Activated CD4-positive, CD25-positive, alpha-beta regulatory T cell treated with anti-CD3 and anti-CD28 coated beads, Interleukin-2, amount 50 U/mL, for 72 hours (primary cell): Measurements from ENCODE around the gene FBXW8.

Experiments used
- DNase-seq: peaks from one replicate; pipeline ENCODE4 v3.0.0; 2021

Gene FBXW8

DNA sequence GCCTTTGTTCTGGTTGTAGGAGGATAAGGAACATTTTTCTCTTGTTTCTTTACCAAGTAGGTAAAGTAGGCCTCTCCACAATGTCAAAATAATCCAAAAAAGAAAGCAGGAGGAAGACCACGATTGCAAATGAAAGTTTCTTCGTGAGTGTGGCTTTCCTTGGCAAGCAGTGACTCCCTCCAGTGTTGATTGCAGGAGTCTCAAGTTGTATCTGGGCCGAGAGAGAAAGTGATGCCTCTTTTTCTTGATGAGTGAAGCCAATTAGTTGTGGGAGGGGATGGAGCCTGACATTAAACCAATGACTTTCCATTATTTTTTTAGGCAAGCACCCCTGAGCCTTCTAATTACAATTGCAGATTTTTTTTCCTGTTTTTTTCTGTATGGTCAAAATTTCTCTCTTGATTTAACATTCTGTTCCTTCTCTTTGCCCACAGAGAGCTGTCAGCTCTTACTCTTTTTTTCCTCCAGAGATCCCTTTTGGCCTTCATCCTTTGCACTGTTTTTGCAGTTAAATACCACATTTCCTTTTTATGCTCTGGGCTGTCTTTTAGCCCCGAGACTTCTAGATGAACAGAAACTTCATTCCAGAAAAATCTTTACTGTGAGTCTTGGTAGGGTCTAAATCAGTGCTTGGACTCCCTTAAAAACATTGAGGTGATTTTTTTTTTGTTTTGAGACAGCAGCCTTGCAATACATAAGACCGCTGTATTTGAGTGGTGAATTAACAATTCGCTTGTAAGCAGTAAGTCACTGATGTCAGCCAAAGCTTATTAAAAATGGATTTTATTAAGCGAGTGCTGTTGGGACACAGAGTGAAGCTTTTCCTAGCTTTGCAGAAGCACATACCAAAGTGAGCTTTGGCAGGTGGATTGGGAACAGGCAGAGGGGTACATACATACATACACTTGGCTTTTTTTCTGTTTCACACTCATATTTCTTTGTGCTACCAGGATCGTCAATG, 15.8 kb downstream of the FBXW8 start:
- no peak for DNase-seq

- DNase-seq, result no peak
These were observed 16.6 kb downstream of the FBXW8 start for GRCh38 chr12:116927244-116927940.

DNA sequence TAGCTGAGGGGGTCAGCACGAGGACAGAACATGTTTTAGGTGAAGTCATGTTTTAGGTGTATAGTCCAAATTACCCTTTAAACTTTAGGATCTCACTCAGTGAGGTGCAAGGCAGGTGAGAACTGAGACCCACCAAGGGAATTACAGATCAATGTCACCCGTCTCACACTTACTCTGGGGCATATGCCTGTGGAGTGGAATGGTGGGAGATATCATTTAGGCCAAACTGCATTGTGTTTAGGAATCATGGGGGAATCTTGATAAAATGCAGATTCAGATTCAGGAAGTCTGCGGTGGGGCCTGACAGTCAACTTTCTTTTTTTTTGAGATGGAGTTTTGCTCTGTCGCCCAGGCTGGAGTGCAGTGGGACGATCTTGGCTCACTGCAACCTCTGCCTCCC, 17.8 kb downstream of the FBXW8 start:
- DNase-seq, result no peak

DNA sequence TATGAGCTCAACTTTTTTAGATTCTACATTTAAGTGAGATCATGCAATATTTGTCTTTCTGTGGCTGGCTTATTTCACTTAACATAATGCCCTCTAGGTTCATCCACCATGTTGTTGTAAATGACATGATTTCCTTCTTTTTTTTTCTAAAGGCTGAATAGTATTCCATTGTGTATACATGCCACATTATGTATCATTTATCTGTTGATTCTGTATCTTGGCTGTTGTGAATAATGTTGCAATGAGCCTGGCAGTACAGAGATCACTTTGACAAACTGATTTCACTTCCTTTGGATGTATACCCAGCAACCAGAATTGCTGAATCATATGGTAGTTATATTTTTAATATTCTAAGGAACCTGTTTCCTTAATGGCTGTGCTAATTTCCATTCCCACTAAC, 19.1 kb downstream of the FBXW8 start:
- DNase-seq, result no peak

DNA sequence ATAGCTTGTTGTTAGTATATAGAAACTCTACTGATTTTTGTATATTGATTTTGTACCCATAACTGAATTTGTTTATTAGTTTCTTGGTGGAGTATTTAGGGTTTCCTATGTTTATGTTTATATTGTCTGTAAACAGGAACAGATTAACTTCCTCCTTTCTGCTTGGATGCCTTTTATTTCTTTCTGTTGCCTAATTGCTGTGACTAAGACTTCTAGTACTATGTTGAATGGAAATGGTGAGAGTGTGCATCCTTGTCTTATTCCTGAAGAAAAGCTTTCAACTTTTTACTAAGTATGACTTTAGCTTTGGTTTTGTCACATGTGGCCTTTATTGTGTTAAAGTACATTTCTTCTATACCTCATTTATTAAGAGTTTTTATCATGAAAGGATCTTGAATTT, 20.9 kb downstream of the FBXW8 start:
- DNase-seq, result no peak

DNA sequence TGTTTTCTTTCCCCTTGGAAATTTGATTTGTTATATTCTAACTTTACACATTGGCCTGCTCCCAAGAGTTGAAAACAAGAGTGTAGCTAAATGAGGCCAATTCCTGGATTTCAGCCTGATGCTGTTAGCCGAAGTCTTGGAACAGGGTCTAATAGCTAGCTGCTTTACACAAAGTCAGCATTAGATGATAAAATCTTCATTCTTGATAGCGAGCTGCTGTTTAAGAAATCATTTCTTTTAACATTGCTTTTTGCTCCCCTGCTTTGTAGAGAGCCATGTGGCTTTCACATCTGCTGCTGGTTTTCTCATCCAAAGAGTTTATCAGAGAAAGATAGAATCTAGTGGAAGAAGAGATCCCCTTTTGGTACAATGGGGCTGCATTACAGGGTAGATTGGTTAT, 22.3 kb downstream of the FBXW8 start:
- DNase-seq, result no peak

DNA sequence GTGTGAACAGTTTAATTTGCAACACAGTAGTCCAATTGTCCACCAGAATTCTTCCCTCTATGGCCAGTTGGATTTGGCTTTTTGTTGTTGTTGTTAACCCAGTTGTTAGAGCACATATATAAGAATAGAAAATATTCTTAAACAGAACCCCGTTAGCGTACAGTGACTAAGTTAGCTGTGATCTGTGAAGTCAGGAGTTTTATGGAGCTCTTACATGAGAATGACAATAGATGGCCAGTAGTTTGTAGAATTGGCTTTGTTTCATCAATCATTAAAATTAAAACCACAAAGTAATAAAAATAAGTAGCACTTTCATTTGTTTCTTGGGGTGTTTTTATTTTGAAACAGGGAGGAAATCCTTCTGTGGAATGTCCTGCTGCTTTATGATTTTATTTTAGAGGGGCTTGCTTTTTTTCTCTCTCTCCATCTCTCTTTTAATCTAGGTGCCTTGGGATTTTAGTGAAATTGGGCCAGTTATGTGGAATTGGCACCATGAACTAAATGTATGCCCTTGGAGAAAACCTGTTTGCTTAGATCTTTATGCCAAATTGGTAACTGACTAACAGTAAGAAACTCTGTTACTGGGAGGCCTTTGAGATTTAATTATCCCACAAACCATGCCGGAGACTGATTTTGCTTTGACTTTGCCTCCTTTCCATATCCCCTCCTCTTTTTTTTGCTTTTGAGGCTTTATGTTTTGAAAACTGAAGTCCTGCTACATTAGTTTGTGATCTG, 22.9 kb downstream of the FBXW8 start:
- no peak for DNase-seq

- no peak for DNase-seq
These were observed 24.4 kb downstream of the FBXW8 start for GRCh38 chr12:116934908-116935705.

GRCh38 chr12:116937640-116938039, 26.9 kb downstream of the FBXW8 start:
- no peak for DNase-seq

GRCh38 chr12:116939734-116940133, 29.0 kb downstream of the FBXW8 start:
- no peak for DNase-seq

DNA sequence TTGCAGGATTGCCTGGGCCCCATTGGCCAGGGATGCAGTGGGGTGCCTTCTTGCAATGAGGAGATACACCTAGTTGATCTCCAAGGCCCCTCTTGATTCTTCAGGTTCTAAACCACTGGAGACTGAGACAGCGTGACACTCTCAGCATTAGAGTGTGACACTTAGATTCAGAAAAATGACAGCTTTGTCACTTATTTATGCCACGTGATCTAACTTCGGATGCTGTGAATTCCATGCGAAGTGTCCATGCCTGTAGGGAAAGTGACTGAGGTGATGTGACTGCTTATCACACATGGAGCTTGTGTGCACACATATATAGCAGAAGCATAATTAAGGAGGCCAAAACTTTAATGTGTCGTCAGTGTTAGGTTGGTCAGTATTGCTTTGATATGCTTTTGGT, 30.4 kb downstream of the FBXW8 start:
- no peak for DNase-seq

- DNase-seq, result no peak
These were observed 32.9 kb downstream of the FBXW8 start for GRCh38 chr12:116943419-116944372.

- no peak for DNase-seq
These were observed 35.3 kb downstream of the FBXW8 start for GRCh38 chr12:116945886-116946550.

GRCh38 chr12:116948298-116948697, 37.5 kb downstream of the FBXW8 start:
- DNase-seq, result no peak

DNA sequence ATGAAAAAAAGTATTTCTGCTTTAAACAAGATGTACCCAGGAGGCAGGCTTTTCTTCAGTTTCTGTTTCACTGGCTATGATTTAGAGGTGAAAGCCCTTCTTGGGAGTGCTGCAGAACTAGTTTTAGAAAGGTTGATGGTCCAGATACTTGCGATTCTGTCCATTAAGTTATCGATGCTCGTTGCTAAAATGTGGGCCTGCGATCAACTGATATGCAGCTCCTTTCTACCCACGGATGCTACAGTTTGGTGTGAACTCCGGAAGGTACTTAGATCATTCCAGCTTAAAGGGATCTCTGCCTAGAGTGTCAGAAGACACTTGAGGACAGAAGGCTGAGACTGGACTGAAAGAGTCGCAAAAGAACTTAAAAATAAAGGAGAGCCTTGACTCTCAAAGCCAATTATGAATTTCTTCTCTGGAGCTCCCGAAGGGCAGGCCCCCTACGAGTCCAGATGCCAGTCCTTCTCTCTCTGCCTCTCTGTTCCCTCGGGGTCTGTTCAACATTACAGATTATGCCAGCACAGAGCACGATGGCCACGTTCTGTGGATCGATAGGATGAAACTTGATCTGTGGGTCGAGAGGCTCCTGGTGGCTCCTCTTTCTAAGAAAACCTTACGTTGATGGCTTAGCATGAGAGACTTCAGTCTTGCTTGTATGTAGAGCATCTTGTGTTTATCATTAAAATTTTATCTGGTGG, 40.0 kb downstream of the FBXW8 start:
- DNase-seq, result no peak

DNA sequence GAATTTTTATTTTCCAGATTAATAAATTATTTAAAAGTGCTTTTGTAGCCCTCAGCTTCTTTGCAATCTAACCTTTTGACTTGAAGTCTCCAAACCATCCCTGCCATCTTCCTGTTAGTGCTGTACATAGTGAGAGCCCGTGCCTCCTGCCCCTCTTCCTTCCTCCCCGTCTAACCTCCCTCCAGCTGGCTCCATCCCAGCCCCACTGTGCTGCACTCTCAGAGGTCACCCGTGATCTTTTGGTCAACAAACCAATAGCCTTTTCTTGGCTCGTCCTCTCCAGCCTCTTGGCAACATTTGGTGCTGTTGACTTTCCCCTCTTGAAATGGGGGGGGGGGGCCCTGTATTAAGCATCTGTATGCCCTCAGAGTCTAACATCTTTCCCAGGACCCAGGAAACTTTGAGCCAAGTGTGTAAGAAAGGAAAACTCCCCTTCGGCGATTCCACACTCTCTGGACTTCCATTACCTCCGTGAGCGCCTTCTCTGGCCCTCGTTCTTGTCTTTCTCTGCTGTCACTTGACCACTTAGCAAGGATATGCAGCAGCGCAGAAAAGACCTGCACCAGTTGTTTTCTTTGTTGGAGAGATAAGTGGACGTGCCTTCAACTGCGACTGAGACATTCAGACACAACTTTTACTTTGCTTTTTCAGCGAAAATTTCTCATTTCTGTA, 44.1 kb downstream of the FBXW8 start:
- no peak for DNase-seq

- DNase-seq, result no peak
These were observed 44.8 kb downstream of the FBXW8 start for GRCh38 chr12:116955382-116956021.

GRCh38 chr12:116958402-116959197, 47.9 kb downstream of the FBXW8 start:
- no peak for DNase-seq

- no peak for DNase-seq
These were observed 48.4 kb downstream of the FBXW8 start for GRCh38 chr12:116959198-116959460.
